Amniotic stem cell (primary cell): ENCODE data around the gene ACVR1C.
"Not testable (repeated sequence)": the region's sequence is repeated elsewhere in the genome, so short reads cannot be mapped to it uniquely, and the experiment has no call there.

ENCODE experiments used
- DNase-seq: peaks from one replicate; lab custom pipeline; 2025; lab: John Stamatoyannopoulos, UW

The ACVR1C gene

GRCh38 chr2:157574165-157574564, 54.5 kb downstream of the ACVR1C start:
- no peak for DNase-seq

DNA sequence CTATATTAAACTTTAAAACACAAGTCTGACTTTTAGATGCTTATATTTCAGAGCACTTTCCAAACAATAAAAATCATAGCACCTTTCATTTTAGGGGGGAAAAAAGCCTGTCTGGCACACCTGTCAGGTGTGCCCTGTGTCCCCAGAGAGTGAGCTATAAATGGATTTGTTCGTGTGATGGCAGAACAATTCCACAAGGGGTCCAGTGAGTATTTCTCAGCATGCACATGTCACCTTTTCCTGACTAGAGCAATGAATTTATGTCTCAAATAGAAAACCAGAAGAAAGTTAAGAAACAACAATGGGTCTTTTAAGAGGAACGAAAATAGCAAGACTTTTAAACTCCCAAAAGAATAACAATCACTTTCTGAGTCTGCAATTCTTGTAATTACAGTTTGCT, 55.9 kb downstream of the ACVR1C start:
- DNase-seq = no peak

DNA sequence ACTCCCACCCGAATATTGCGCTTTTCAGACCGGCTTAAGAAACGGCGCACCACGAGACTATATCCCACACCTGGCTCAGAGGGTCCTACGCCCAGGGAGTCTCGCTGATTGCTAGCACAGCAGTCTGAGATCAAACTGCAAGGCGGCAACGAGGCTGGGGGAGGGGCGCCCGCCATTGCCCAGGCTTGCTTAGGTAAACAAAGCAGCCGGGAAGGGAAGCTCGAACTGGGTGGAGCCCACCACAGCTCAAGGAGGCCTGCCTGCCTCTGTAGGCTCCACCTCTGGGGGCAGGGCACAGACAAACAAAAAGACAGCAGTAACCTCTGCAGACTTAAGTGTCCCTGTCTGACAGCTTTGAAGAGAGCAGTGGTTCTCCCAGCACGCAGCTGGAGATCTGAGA, 62.0 kb downstream of the ACVR1C start:
- DNase-seq = not testable (repeated sequence)

DNA sequence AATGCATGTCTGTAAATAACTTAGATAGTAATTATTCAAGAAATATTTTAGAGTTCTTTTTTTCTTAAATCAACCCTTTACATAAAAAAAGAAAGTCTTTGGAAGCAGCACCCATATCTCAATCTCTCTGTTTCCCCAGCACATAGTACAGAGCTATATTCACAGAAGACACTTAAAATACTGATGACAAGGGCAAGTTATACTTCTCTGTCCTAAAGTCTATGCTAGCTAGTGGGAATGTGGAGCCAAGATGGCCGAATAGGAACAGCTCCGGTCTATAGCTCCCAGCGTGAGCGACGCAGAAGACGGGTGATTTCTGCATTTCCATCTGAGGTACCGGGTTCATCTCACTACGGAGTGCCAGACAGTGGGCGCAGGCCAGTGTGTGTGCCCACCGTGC, 62.6 kb downstream of the ACVR1C start:
- not testable (repeated sequence) for DNase-seq

- DNase-seq = no peak
Observed at GRCh38 chr2:157565550-157565949, 63.1 kb downstream of the ACVR1C start.

DNA sequence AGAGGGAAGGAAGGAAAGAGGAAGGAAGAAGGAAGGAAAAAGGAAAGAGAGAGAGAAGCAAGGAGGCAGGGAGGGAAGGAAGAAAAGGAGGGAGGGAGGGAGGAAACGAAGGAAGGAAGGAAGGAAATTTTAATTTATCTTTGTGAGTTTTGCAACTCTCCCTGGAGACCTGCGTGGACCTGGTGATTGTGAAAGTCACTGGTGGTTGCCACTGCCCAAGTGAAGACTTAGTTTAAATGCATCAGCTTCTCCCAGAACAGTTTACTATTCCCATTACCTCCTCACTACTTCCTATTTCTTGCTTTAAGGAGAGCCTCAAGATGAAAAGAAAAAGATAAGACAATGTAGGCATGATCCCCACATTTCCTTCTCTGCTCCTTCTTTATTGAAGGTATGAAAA, 68.8 kb downstream of the ACVR1C start:
- no peak for DNase-seq

DNA sequence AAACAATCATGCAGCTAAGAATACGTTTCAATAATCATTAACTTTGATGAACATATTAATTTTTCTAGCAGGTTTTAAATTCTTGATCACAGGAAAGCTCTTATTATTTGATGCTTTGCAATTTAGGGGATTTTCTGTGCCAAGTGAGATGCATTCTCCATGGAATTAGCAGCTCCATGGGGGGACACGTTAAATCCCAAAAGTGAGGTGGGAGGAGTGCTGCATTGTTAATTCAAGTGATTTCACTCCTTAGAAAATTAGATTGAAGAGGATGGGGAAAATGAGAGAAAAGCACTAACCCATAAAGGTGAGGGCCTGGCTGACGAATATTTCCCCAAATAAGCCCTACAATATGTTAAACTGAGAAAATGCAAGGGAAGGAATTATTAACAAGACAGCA, 69.2 kb downstream of the ACVR1C start:
- DNase-seq = no peak

DNA sequence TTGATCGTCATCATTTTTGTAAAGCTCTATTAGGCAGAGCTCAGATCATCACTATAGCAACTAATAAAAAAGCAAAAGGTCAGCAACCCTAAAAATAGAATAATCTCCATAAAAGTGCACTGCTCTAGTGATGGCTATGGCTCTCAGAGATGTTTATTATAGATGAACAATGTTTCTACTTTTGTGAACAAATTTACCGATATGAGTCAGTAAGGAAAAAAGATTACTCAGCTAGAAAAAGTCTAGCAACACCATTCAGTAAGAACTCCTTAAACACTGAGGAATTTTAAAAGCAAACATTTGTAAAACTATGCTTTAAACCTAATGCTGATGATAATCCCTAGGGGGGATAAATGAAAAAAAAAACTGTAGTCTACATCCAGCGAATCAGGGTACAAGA, 69.6 kb downstream of the ACVR1C start:
- no peak for DNase-seq

DNA sequence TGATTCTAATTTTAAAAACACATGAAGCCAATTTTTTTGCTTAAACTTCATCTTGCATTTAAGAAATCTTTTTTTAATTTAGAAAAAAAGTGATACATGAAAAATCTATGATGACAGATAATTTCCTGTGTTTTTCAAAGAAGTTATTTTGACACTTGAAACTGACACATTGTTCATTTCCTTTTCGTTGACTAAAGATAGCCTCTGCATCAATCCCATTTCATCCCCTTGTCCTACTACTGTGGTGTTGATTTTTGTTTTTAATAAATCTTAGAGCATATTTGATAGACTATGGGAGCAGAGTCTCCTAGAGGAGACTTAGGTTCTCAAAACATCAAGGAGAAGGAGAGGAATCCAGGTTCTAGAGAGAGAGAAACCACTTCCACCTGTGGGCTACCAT, 70.9 kb downstream of the ACVR1C start:
- DNase-seq = no peak

DNA sequence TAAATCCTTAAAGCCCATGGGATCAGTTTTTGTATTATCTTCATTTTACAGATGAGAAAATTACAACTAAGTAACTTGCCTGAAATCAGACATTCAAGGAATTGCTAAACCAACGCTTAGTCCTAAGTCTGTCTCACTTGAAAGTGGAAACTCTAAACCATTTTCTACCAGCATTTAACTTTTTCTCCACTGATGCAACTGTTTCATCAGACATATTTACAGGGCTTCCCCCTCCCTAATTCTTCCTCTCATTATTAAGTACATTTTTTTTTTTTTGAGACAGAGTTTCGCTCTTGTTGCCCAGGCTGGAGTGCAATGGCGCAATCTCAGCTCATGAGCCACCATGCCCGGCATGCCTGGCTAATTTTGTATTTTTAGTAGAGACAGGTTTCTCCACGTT, 88.6 kb downstream of the ACVR1C start:
- no peak for DNase-seq

GRCh38 chr2:157538064-157538463, 90.6 kb downstream of the ACVR1C start:
- DNase-seq = no peak

DNA sequence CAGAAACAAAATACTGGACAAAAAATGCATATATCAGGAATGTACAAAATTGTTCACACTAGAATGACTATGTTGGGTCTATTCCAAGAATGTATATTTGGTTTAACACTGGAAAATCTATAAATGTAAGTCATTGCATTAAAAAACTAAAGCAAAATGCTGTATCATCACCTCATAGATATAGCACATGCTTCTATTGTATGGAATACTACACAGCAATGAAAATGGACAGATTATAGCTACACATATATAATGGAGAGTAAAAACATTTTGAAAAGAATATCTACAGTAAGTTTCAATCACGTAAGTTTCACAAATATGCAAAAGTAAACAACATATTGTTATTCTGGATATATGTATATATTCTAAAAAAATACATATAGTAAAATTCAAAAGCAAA, 91.8 kb downstream of the ACVR1C start:
- DNase-seq = no peak

DNA sequence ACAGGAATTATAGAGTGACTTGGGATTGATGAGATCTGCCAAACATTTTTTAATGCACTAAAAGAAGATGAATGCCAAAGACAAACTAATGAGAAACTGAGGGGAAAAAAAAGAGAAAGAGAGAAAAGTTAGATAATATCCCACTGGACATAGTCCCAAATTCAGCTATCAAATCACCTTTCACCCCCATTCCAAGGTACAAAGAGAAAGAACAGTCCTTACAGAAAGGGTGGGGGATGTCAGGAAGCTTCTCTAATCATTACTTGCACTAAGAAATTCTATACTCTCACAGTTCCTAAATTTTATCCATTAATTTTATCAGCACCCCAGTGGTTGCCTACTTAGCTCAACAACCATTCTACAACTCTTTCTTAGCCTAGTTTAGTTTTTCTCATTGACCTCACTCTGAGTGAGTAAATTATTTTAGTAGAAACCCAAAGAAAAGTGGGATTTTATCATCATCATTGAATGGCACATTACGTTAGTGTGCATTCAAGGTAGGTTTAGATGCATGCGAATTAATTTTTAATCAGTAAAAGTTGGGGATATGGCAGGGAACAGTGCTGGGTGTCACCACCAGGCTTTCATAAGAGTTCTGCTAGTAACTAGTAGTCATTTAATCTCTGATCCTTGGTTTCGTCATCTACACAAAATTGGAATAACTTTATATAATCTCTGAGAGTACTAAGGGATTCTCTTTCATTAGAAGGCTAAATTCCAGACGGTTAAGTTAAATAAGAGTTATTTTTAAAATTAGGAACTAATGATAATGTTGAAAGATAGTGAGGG, 99.5 kb downstream of the ACVR1C start:
- DNase-seq = no peak

DNA sequence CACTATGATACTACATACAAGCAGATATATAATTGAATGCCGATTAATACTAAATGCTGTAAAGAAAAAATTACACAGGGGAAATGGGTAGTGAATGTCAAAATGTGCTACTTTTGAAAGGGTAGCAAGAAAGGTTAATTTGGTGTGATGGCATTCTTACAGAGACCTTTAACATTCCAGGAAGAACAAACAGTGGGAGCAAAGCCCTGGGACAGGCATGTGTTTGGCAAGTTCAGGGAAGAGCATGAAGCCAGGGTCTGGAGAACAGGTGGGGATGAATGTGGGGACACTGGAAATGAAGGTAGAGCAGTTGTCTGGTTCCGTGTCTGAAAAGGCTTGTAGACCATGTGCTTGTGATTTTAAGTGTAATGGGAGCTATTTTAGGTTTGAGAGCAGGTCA, 102.6 kb downstream of the ACVR1C start:
- no peak for DNase-seq

DNA sequence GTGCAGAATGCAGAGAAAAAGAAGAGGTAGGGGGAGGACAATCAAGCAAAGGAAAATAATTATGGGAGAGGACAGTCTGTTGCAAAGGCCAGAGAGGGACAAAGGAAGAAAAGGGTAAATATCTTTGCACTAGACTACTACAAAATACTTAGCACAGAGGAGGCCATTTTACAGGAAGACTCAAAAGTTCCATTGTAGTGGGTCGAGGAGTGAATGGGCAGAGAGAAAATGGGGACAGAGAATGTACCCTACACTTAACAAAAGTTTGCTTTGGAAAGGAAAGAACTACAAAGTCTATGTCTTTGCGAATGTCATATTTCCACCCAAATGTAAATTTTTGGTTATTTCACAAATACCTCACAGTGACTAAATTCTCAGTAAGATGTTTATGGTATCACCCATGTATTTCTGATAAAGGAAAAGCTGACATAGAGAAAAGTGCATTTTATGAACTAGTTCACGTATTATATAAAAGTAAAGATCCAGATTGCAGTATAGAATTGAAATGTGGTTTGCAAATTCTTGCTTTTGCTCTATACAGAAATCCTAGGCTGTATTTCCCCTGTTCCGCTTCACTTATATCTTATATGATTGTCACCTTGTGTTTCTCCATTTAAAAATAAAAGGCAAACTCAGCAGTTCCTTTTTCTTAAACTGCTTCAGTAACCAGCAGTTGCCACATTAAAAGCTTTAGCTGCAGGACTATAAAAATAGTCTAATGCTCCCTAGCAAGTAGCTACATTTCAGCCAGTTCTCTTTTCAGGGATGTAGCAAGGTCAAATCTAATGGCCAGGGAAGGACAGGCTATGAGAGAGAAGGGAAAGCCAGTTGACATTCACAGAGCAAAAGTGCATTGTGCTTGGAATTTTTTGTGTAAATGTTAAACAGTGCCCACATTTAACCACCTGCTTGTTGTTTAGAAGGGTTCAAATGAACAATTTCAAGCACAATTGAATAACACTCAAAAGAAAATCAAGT, 105.1 kb downstream of the ACVR1C start:
- DNase-seq = no peak

GRCh38 chr2:157514966-157515365, 113.7 kb downstream of the ACVR1C start:
- DNase-seq = not testable (repeated sequence)

DNA sequence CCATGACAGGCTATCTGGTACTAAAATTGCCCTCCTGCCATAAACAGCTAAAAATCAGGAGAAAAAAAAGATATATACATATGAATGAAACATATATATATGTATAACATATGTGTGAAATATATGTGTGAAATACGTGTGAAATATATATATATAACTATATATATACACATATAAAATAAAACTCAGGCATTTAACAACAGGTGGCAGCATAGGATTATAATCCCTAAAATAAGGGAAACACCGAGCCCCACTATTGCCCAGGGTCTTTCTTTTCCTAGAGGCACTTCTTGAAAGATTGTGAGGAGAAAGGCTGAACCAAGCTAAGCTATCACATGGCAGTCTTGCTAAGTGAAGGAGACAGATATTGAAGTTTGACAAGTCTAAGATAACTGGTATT, 118.9 kb downstream of the ACVR1C start:
- no peak for DNase-seq

- no peak for DNase-seq
Observed at GRCh38 chr2:157508676-157509075, 120.0 kb downstream of the ACVR1C start.

DNA sequence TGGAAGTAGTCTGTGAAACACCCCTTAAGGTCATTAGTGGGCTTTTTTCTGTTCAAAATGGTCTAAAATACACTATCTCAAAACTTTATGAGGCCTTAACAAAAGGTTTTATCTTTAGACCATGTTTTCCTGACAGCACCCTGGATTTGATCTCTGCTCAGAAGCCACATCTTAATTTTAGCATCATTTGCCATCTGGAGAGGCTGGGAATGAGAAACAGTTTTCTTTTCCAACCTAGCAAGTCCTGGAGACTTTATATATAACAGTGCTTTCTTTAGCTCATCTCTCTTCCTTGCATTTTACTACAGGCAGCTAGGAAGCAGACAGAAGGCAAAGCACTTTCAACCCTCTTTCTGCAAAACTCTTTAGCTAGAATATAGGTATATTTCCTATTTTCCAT, 122.1 kb downstream of the ACVR1C start:
- DNase-seq = no peak

DNA sequence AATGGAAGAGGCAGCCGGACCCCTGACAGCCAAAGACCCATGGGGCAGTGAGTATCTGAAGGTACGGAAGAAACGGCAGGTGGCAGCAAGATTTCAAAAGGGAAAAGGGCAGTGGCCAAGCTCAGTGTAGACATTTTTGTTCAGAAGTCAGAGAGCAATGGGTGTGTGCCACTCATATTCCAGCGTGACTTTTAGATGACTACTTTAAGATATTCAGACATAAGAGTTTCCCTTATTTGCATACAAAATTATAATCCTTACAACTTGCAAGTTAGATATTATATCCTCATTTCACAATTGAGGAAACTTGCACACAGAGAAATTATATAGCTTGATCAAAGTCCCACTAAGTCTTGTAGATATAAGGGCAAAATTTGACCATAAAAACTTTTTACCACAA, 124.0 kb downstream of the ACVR1C start:
- DNase-seq = no peak

DNA sequence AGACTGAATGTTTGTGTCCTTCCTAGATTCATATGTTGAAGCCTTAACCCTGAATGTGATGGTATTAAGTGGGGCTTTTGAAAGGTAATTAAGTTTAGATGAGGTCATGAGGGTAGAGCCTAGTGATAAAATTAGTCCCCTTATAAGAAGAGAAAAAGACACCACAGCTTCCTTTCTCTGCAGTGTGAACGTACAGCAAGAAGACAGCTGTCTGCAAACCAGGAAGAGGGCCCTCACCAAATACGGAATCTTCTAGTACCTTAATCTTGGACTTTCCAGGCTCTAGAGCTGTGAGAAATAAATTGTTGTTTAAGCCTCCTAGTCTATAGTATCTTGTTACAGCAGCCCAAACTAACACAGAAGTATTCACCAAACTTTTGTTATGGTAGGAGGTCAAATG, 127.6 kb downstream of the ACVR1C start:
- DNase-seq = no peak

- no peak for DNase-seq
Observed at GRCh38 chr2:157500334-157500733, 128.3 kb downstream of the ACVR1C start.

DNA sequence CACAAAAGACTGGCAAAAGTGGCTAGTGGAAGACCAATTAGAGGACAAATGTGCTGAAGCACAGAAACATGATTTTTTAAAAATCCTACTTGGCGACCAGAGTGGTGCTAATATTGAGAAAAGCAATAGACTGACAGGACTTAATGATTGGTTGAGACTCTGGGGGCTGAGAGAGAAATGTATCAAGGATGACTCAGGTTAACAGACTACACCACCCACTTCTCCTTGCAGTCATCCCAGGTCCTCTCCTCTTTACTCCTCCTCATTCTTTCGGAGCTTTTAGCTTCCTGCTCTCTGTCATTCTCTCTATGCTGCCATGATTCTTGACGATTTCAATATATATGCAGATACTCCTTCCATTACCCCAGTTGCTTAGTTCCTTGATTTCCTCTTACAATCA, 130.2 kb downstream of the ACVR1C start:
- DNase-seq = no peak
